ENCODE data around the gene CACNA2D2.

The CACNA2D2 gene

GRCh38 chr3:50347187-50347813 lies 156.1 kb downstream of the CACNA2D2 start:
- no peak overlapping the region for H3K27ac ChIP-seq
- TF ChIP-seq ZFX (IDR thresholded peaks at IDR 0.05), result no peak
- peak; percentile 83 for TF ChIP-seq CTCF (conservative IDR thresholded peaks at IDR 0.05)

DNA sequence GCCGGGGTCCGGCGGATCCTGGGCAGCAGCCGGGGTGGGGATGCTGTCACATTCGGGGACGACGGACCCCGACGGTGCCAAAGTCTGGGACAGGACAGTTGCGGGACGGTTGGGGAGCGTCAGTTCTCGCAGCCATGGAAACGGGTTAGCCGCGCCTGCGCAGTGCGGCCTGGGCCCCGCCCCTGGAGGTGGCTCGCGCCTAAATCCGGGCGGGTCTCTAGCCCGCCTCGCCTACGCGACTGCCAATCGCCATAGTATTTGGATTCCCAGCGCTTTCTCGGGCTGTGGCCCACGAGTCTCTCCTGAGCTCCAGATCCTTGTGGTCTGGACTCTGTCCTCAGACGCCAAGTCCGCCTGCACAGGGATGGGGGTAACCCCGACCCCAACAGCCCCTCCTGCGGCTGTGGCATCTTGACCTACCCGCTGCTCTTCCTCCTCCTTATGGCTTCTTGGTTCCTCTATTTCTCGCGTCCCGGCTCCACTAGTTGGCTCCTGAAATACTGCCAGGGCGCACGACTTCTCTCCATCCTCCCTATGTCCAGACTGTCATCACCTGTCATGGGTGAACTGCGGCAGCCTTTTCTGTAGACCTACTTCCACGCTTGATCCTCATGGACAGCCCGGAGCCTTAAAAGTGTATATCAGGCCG lies 157.7 kb downstream of the CACNA2D2 start, which contains the start of gene ZMYND10:
ZMYND10 (minus strand) TSS at position 147 of the 649 bp plus-strand sequence. CDS start 153 bp downstream, outside the sequence.
- peak within 1 kb of the TSS; percentile 60 for H3K27ac ChIP-seq
- TF ChIP-seq CTCF (conservative IDR thresholded peaks at IDR 0.05), result no peak
- no peak for TF ChIP-seq ZFX (IDR thresholded peaks at IDR 0.05)

DNA sequence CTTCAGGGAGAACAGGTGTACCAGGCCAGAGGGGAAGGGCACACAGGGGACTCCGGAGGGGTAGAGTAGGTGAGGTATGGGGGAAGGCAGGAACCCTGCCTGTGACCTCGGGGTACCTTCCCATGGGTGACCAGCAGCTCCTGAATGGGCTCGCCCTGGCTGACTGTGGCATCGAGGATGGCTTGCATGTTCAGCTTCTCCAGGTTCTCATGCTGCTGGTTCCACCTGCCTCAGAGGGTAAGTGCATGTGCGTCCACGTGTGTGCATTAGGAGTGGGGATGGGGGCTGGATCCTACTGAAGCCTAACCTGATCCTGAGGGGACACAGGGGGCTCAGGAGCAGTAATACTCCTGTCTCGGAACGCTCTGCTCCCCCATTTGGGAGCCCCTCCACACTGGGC lies 158.4 kb downstream of the CACNA2D2 start:
- peak overlapping the region; percentile 60 for H3K27ac ChIP-seq
- TF ChIP-seq ZFX (IDR thresholded peaks at IDR 0.05) (no peak), CTCF (conservative IDR thresholded peaks at IDR 0.05) (no peak)

GRCh38 chr3:50342813-50343633 lies 160.4 kb downstream of the CACNA2D2 start:
- TF ChIP-seq CTCF (conservative IDR thresholded peaks at IDR 0.05), result no peak
- TF ChIP-seq ZFX (IDR thresholded peaks at IDR 0.05), result no peak
- H3K27ac ChIP-seq, result no peak overlapping the region

- H3K27ac ChIP-seq, result no peak overlapping the region
- TF ChIP-seq CTCF (conservative IDR thresholded peaks at IDR 0.05) (no peak), ZFX (IDR thresholded peaks at IDR 0.05) (no peak)
Observed at GRCh38 chr3:50341996-50342650, 161.3 kb downstream of the CACNA2D2 start.

GRCh38 chr3:50341537-50341936 lies 161.9 kb downstream of the CACNA2D2 start:
- TF ChIP-seq CTCF (conservative IDR thresholded peaks at IDR 0.05) (no peak), ZFX (IDR thresholded peaks at IDR 0.05) (no peak)

More at GRCh38 chr3:50341537-50341936, 161.9 kb downstream of the CACNA2D2 start:
- H3K27ac ChIP-seq, result no peak overlapping the region
